Keratinocyte (primary cell): Measurements from ENCODE around the gene EMCN. TPM values are rescaled to one million over a fixed set of nuclear protein-coding genes. Genes with fewer than 3 reads are reported as not detected.

ENCODE experiments used
- DNase-seq: peaks from one replicate; pipeline ENCODE4 v3.0.0-alpha.2; 2011; ENCODE audit warnings: low read depth, missing footprints, low spot score
- FAIRE-seq: peaks from 2 replicates; lab custom pipeline; 2011; peaks lifted over from hg19 to GRCh38; lab: Jason Lieb, UNC
- H2AFZ ChIP-seq: 2 replicates; pipeline ENCODE4 v1.6.0; 2012; ENCODE audit warnings: low read length, control low read depth, inconsistent platforms; ENCODE audit not compliant: control insufficient read depth
- H3K27ac ChIP-seq: 2 replicates; pipeline ENCODE4 v1.5.1; 2011; ENCODE audit warnings: low read length; ENCODE audit not compliant: control insufficient read depth, insufficient read depth
- H3K27me3 ChIP-seq: 3 replicates; pipeline ENCODE4 v1.6.0; 2011; ENCODE audit warnings: low read length; ENCODE audit not compliant: control insufficient read depth, insufficient read depth; ENCODE audit errors: extremely low read depth
- H3K36me3 ChIP-seq, 2 experiments: 2 replicates in 1 of 2; 3 replicates in 1 of 2; pipeline ENCODE4 v1.5.1; 2011; ENCODE audit warnings: low read length in 2 of 2, mild to moderate bottlenecking in 1 of 2; ENCODE audit not compliant: control insufficient read depth in 2 of 2, insufficient read depth in 2 of 2; ENCODE audit errors: extremely low read depth in 1 of 2
- H3K4me1 ChIP-seq: 3 replicates; pipeline ENCODE4 v1.5.1; 2011; ENCODE audit warnings: low read length; ENCODE audit not compliant: control insufficient read depth, insufficient read depth; ENCODE audit errors: extremely low read depth
- H3K4me2 ChIP-seq: 3 replicates; pipeline ENCODE4 v1.6.0; 2011; ENCODE audit warnings: low read depth, low read length; ENCODE audit not compliant: control insufficient read depth, insufficient read depth; ENCODE audit errors: extremely low read depth
- H3K4me3 ChIP-seq, 3 experiments: fragments of 200-600 bp in 1 of 3; sonication (generic) in 1 of 3; 2 replicates in 2 of 3; 3 replicates in 1 of 3; pipeline ENCODE4 v1.5.1; 2011 to 2016; ENCODE audit warnings: low read length in 3 of 3, mild to moderate bottlenecking in 3 of 3, control low read depth in 2 of 3, inconsistent platforms in 1 of 3, low read depth in 1 of 3, mixed read lengths in 1 of 3, mixed run types in 1 of 3, moderate library complexity in 1 of 3; ENCODE audit not compliant: control insufficient read depth in 2 of 3, insufficient read depth in 2 of 3; ENCODE audit errors: extremely low read depth in 1 of 3
- H3K79me2 ChIP-seq: 2 replicates; pipeline ENCODE4 v1.6.0; 2012; ENCODE audit warnings: low read length; ENCODE audit not compliant: control insufficient read depth, insufficient read depth
- H3K9ac ChIP-seq: 3 replicates; pipeline ENCODE4 v1.6.0; 2011; ENCODE audit warnings: low read length; ENCODE audit not compliant: control insufficient read depth, insufficient read depth; ENCODE audit errors: extremely low read depth
- H3K9me1 ChIP-seq: 3 replicates; pipeline ENCODE4 v1.6.0; 2011; ENCODE audit warnings: low read length; ENCODE audit not compliant: control insufficient read depth, insufficient read depth; ENCODE audit errors: extremely low read depth
- H3K9me3 ChIP-seq: 2 replicates; pipeline ENCODE4 v1.5.1; 2012; ENCODE audit warnings: low read depth, low read length; ENCODE audit not compliant: control insufficient read depth
- H4K20me1 ChIP-seq: 3 replicates; pipeline ENCODE4 v1.6.0; 2011; ENCODE audit warnings: low read length; ENCODE audit not compliant: control insufficient read depth, insufficient read depth; ENCODE audit errors: extremely low read depth
- EZH2 ChIP-seq: IDR thresholded peaks from one replicate; pipeline ENCODE4 v1.6.1; 2012; ENCODE audit warnings: inconsistent platforms, mild to moderate bottlenecking, low read length, moderate library complexity
- dilution Hi-C: fragments of 300-500 bp; cut with MboI; formaldehyde crosslinking; loops from one replicate; pipeline ENCODE4 v1.7.0; 2020; ENCODE audit warnings: low sequenced_read_pairs; ENCODE audit not compliant: extremely low pct_ligation_motif_present
- polyA plus RNA-seq, 5 experiments: library from polyadenylated mRNA; depleted of rRNA in 3 of 5; stranded (reverse) in 3 of 5; stranded (forward) in 1 of 5; unstranded in 1 of 5; fragments of >200 nt; gene quantifications; 1 replicate in 1 of 5; 2 replicates in 3 of 5; 3 replicates in 1 of 5; pipeline versions ENCODE4 v1.2.1 to v1.2.3, GENCODE V29; 2011 to 2012; ENCODE audit warnings: missing spikeins in 2 of 5, low read depth in 1 of 5, low replicate concordance in 1 of 5
- TF ChIP-seq, protein P1 (sequence below), 3 experiments: IDR thresholded peaks in 1 of 3; conservative IDR thresholded peaks in 1 of 3; optimal IDR thresholded peaks in 1 of 3; 2 replicates in 2 of 3; 3 replicates in 1 of 3; pipeline versions ENCODE3 to v1.5.1; 2011; ENCODE audit warnings: low read length in 3 of 3, mild to moderate bottlenecking in 3 of 3, moderate library complexity in 2 of 3, control low read depth in 1 of 3, inconsistent platforms in 1 of 3; ENCODE audit not compliant: insufficient read depth in 2 of 3; ENCODE audit errors: extremely low read depth in 1 of 3

EMCN gene
- polyA plus RNA-seq, 1 donor (not counting 4 experiments of a cell fraction or from before 2014, with no cell fraction given), result not detected

DNA sequence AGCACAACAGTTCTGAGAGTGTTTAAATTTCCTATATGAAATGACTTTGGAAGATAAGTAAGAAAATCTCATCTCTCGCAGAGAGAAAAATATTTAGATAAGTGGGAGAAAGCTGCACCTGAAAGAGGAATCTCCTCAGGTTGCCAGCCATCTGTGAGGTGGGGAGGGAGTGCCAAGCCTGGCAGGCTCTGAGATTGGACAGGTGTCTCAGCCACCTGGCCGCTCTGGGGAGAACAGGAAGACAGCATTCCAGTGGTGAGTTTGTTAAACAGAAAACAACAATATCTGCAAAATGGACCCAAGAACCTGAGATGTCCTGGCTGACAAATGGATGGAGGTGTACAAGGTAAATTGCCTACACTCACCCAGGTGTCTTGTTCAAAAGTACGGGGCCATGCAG lies 31.3 kb downstream of the EMCN start:
- H3K9me1 ChIP-seq, result no peaks in the 10 kb centered on the region
- H3K9ac ChIP-seq, result no peak overlapping the region
- H3K27ac ChIP-seq, result no peak overlapping the region
- TF ChIP-seq, protein P1, sequence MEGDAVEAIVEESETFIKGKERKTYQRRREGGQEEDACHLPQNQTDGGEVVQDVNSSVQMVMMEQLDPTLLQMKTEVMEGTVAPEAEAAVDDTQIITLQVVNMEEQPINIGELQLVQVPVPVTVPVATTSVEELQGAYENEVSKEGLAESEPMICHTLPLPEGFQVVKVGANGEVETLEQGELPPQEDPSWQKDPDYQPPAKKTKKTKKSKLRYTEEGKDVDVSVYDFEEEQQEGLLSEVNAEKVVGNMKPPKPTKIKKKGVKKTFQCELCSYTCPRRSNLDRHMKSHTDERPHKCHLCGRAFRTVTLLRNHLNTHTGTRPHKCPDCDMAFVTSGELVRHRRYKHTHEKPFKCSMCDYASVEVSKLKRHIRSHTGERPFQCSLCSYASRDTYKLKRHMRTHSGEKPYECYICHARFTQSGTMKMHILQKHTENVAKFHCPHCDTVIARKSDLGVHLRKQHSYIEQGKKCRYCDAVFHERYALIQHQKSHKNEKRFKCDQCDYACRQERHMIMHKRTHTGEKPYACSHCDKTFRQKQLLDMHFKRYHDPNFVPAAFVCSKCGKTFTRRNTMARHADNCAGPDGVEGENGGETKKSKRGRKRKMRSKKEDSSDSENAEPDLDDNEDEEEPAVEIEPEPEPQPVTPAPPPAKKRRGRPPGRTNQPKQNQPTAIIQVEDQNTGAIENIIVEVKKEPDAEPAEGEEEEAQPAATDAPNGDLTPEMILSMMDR (optimal IDR thresholded peaks at IDR 0.05 in 1 of 3, IDR thresholded peaks at IDR 0.05 in 1 of 3, conservative IDR thresholded peaks at IDR 0.05 in 1 of 3; ENCODE audit: extremely low read depth in 1 of 3, insufficient read depth in 2 of 3, low read length in 3 of 3), result no peak
- no peak for TF ChIP-seq EZH2
- no peak for DNase-seq
- H2AFZ ChIP-seq, result no peak overlapping the region
- dilution Hi-C loops, result no loop called here
- no peaks in the 10 kb centered on the region for H3K79me2 ChIP-seq
- no peaks in the 10 kb centered on the region for H3K4me1 ChIP-seq
- no peaks in the 10 kb centered on the region for H3K36me3 ChIP-seq
- FAIRE-seq, result no peak
- H3K9me3 ChIP-seq, result no peaks in the 10 kb centered on the region
- H3K4me3 ChIP-seq, result no peak overlapping the region
- no peaks in the 10 kb centered on the region for H4K20me1 ChIP-seq
- no peak overlapping the region for H3K4me2 ChIP-seq
- no peaks in the 10 kb centered on the region for H3K27me3 ChIP-seq

DNA sequence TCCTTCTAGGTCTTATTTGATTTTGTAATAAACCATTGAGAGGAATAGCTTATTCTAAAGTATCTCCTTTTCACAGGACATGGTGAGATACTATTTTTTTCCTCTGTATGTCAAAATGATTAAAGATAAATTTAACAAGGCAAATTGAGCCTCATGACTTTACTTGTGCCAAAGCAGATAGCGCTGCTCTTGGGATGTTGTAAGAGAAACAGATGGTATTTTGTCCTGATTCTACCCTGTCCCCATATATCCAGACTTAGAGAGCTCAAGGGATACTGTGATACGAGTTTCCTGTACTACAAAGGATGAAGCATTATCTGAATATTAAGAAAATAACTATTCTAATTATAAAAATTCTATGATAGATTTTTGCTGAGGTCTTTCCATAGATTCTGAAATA lies 34.0 kb downstream of the EMCN start:
- dilution Hi-C loops, result no loop called here
- Histone ChIP-seq H2AFZ (no peak overlapping the region), H3K36me3 (no peaks in the 10 kb centered on the region), H3K4me2 (no peak overlapping the region), H3K9me3 (no peaks in the 10 kb centered on the region), H3K79me2 (no peaks in the 10 kb centered on the region), H4K20me1 (no peaks in the 10 kb centered on the region), H3K4me1 (no peaks in the 10 kb centered on the region), H3K9ac (no peak overlapping the region), H3K9me1 (no peaks in the 10 kb centered on the region), H3K27ac (no peak overlapping the region), H3K27me3 (no peaks in the 10 kb centered on the region), H3K4me3 (no peak overlapping the region)
- DNase-seq (no peak), FAIRE-seq (no peak)
- no peak for TF ChIP-seq EZH2
- TF ChIP-seq, protein P1 (optimal IDR thresholded peaks at IDR 0.05 in 1 of 3, IDR thresholded peaks at IDR 0.05 in 1 of 3, conservative IDR thresholded peaks at IDR 0.05 in 1 of 3; ENCODE audit: extremely low read depth in 1 of 3, insufficient read depth in 2 of 3, low read length in 3 of 3), result no peak
